ENCODE measurements around the gene TNFAIP8.
A peak's percentile ranks its signal among the peaks of the same experiment; 100 is the strongest.
"Not testable (repeated sequence)": the region's sequence is repeated elsewhere in the genome, so short reads cannot be mapped to it uniquely, and the experiment has no call there.

The TNFAIP8 gene

GRCh38 chr5:119428166-119428565, 72.3 kb downstream of the TNFAIP8 start:
- DNase-seq = not testable (repeated sequence)

GRCh38 chr5:119428574-119428973, 72.8 kb downstream of the TNFAIP8 start:
- not testable (repeated sequence) for DNase-seq

GRCh38 chr5:119432674-119433237, 76.9 kb downstream of the TNFAIP8 start:
- DNase-seq = not testable (repeated sequence)

GRCh38 chr5:119435436-119436132, 79.8 kb downstream of the TNFAIP8 start:
- DNase-seq = peak; percentile 32 to 74 (median 57)

- not testable (repeated sequence) for DNase-seq
These were observed 82.2 kb downstream of the TNFAIP8 start for GRCh38 chr5:119437785-119438586.

- not testable (repeated sequence) for DNase-seq
These were observed 82.7 kb downstream of the TNFAIP8 start for GRCh38 chr5:119438587-119438917.

GRCh38 chr5:119439140-119439631, 83.4 kb downstream of the TNFAIP8 start:
- peak in 2 of 6 experiments; percentile 4 to 8 for DNase-seq

GRCh38 chr5:119439632-119440031, 83.8 kb downstream of the TNFAIP8 start:
- DNase-seq = not testable (repeated sequence)

GRCh38 chr5:119444643-119445042, 88.8 kb downstream of the TNFAIP8 start:
- DNase-seq = not testable (repeated sequence)

- DNase-seq = no peak
These were observed 89.7 kb downstream of the TNFAIP8 start for GRCh38 chr5:119445544-119445943.

All from stimulated activated naive CD4-positive, alpha-beta T cell (primary cell).